ENCODE measurements around the gene TOM1.

GRCh38 chr22:35275580-35275979 is 24.1 kb upstream of the TOM1 start:
- TF ChIP-seq CTCF (conservative IDR thresholded peaks at IDR 0.05; ENCODE audit: low read length) (no peak), EZH2phosphoT487 (IDR thresholded peaks at IDR 0.05; ENCODE audit: borderline replicate concordance, low read depth, low read length) (no peak)

Measured in OCI-LY7 (cell line).